Measurements from ENCODE around the gene PARP12. TPM values are rescaled to one million over a fixed set of nuclear protein-coding genes. Genes with fewer than 3 reads are reported as not detected.

PARP12 gene
- polyA plus RNA-seq, 1 experiment, result 17.1 TPM

DNA sequence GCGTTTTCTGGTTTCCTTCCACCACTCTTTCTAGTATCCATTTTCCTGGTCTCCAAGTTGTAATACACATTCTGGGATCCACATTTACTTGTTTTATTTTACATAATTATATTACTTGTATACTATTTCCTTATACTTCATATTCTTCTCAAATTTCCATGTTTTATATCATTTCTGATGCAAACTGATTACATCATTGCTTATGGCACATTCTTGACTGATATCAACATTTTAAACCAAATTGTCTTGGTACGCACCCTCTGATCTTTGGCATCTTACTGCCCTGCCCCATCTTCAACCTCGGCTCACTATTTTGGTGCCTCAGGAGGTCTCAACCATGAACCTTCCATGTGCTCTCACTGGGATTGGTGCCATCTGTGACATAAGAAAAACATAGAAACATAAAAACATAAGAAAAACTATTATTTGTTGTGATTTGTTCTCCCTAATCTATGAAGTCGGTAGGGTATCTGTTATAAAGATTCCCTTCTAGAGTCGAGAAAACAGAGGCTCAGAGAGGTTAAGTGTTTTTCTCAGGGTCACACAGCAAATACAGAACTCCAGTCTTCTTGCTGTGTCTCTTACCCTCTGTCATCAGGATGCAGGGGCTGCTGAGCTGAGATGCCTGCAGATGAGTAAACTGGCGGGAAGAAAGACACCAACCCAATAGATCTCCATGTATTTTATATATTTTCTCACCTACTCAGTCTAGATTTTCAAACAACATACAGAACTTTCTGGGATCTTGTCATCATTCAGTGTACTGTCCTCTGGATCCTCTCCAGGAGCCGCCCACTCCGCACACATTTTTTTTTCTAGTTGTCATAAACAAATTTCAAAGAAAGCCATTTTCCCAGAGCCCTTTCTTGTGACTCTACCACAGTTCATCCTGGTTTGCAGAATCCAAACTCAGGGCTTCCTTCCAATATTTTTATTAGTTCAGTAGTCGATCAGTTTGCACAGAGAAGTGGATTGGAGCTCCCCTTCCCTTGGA is 79.5 kb downstream of the PARP12 start:
- Histone ChIP-seq H3K9me3 (ENCODE audit: control insufficient read depth, insufficient read depth, low read length) (no peaks in the 10 kb centered on the region; the same call in 1 of the 2 replicates), H3K27me3 (ENCODE audit: control insufficient read depth, insufficient read depth, low read length) (peaks cover 4% of the 10 kb centered on the region), H3K4me3 (ENCODE audit: low read depth, low read length) (no peak overlapping the region), H3K27ac (ENCODE audit: low read depth, low read length) (no peak overlapping the region)
- ChIA-PET POLR2A (no interaction called here), CTCF (no interaction called here)
- DNase-seq (ENCODE audit: low read depth, low spot score), result no peak
- TF ChIP-seq, protein P1, sequence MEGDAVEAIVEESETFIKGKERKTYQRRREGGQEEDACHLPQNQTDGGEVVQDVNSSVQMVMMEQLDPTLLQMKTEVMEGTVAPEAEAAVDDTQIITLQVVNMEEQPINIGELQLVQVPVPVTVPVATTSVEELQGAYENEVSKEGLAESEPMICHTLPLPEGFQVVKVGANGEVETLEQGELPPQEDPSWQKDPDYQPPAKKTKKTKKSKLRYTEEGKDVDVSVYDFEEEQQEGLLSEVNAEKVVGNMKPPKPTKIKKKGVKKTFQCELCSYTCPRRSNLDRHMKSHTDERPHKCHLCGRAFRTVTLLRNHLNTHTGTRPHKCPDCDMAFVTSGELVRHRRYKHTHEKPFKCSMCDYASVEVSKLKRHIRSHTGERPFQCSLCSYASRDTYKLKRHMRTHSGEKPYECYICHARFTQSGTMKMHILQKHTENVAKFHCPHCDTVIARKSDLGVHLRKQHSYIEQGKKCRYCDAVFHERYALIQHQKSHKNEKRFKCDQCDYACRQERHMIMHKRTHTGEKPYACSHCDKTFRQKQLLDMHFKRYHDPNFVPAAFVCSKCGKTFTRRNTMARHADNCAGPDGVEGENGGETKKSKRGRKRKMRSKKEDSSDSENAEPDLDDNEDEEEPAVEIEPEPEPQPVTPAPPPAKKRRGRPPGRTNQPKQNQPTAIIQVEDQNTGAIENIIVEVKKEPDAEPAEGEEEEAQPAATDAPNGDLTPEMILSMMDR (IDR thresholded peaks at IDR 0.05; ENCODE audit: low read depth, low read length), result no peak

DNA sequence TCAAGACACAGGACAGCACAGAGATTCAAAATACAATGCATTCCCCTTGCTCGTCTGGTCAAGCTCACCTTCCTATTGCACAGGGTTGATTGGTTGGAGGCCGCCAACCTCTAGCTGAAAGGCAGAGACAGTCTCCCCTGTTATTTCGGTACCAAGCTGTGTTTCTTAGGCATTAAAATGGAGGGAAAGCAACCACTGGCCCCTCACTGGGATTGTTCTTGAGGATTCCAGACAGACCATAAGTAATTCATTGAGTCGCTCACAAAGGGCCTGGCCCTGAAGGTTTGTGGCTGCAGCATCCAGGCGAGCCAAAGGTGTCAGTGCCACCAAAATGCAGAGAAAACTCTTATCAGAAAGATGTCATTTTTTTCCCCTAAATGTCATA is 81.2 kb downstream of the PARP12 start:
- H3K27ac ChIP-seq (ENCODE audit: low read depth, low read length), result no peak overlapping the region
- H3K9me3 ChIP-seq (ENCODE audit: control insufficient read depth, insufficient read depth, low read length), result no peaks in the 10 kb centered on the region; the same call in 1 of the 2 replicates
- ChIA-PET CTCF (no interaction called here), POLR2A (no interaction called here)
- no peak overlapping the region for H3K4me3 ChIP-seq (ENCODE audit: low read depth, low read length)
- TF ChIP-seq, protein P1 (IDR thresholded peaks at IDR 0.05; ENCODE audit: low read depth, low read length), result no peak
- no peak for DNase-seq (ENCODE audit: low read depth, low spot score)
- no peaks in the 10 kb centered on the region for H3K27me3 ChIP-seq (ENCODE audit: control insufficient read depth, insufficient read depth, low read length)

DNA sequence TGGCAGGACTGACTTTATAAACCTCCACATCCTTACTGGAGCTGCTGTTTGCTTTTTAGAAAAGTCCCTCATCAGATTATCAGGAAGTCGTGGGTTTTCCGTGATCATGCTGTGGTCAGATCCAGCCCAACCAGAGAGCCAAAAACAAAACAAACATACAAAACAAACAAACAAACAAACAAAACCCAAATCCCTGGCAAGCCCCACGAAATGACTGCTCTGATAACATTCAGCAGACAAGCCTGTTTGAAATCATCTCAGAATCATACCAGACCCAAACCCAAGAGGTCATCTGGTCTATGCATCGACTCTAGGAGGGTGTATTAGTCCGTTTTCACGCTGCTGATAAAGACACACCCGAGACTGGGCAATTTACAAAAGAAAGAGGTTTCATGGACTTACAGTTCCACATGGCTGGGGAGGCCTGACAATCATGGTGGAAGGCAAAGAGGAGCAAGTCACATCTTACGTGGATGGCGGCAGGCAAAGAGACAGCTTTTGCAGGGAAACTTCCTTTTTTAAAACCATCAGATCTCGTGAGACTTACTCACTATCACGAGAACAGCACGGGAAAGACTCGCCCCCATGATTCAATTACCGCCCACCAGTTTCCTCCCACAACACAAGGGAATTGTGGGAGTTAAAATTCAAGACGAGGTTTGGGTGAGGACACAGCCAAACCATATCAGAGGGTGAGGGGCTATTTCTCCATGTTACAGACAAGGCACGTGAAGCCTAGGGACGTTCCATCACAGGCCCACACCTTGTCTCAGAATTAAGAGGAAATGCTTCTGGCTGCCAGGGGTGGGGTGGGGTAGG is 85.7 kb downstream of the PARP12 start:
- DNase-seq (ENCODE audit: low read depth, low spot score), result no peak
- POLR2A ChIA-PET, result no interaction called here
- Histone ChIP-seq H3K4me3 (ENCODE audit: low read depth, low read length) (no peak overlapping the region), H3K27me3 (ENCODE audit: control insufficient read depth, insufficient read depth, low read length) (no peaks in the 10 kb centered on the region), H3K27ac (ENCODE audit: low read depth, low read length) (no peak overlapping the region), H3K9me3 (ENCODE audit: control insufficient read depth, insufficient read depth, low read length) (no peaks in the 10 kb centered on the region)
- CTCF ChIA-PET, result no interaction called here
- TF ChIP-seq, protein P1 (IDR thresholded peaks at IDR 0.05; ENCODE audit: low read depth, low read length), result no peak

DNA sequence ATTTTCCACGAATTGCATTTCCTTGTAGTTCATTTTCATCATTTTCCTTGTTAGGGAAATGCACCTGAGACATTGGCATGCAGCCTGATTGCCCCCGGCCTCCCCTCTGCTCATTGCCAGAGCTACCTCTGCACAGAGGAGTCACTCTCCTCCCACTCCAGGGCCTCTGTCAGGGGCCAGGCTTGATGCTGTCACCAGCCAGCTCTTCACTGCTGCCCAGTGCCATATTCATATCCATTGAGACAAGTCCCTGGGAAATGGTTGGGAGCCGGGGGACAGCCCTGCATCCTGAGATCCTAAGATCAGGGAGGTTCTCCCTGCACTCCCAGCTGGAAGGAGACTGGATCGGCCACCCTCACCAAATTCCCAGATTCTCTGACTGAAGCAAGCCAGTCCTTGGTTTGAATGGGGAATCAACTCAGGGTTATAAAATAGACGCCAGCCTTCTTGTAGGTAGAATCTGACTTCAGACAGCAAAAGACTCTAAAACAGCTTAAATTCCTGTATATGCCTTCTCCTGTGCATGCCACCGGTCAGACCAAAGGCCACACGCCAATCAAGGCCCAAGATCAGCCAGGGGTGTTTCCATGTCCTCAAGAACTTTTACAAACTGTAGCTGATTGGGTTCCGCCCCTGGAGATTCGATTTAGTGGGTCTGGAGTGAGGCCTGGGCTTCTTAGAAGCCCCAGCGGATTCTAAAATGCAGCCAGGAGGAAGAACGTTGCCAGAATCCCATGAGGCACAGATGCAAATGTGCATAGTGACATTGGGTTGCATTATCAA is 86.5 kb downstream of the PARP12 start:
- ChIA-PET CTCF (interaction anchor here (1.0 kb wide), 1 partner anchor 15 kb away, joined by 3 read pairs; no protein-coding TSS in a partner anchor), POLR2A (no interaction called here)
- H3K27ac ChIP-seq (ENCODE audit: low read depth, low read length), result no peak overlapping the region
- no peak for DNase-seq (ENCODE audit: low read depth, low spot score)
- TF ChIP-seq, protein P1 (IDR thresholded peaks at IDR 0.05; ENCODE audit: low read depth, low read length), result no peak
- H3K4me3 ChIP-seq (ENCODE audit: low read depth, low read length), result no peak overlapping the region
- no peaks in the 10 kb centered on the region for H3K27me3 ChIP-seq (ENCODE audit: control insufficient read depth, insufficient read depth, low read length)
- H3K9me3 ChIP-seq (ENCODE audit: control insufficient read depth, insufficient read depth, low read length), result no peaks in the 10 kb centered on the region

All from AG04450 (cell line).